ENCODE data around the gene RTL5.

RTL5 gene

GRCh38 chrX:72107841-72108595, 23.7 kb downstream of the RTL5 start:
- DNase-seq: no peak

- DNase-seq: peak; percentile 50
Measured at GRCh38 chrX:72107320-72107719, 24.4 kb downstream of the RTL5 start.

- peak; percentile 90 for DNase-seq
Measured at GRCh38 chrX:72105436-72105835, 26.3 kb downstream of the RTL5 start.

GRCh38 chrX:72102760-72103159, 29.0 kb downstream of the RTL5 start:
- no peak for DNase-seq

GRCh38 chrX:72102126-72102525, 29.6 kb downstream of the RTL5 start:
- peak; percentile 32 for DNase-seq

- DNase-seq: peak; percentile 31
Measured at GRCh38 chrX:72101597-72102037, 30.1 kb downstream of the RTL5 start.

- peak; percentile 87 for DNase-seq
Measured at GRCh38 chrX:72100824-72101351, 30.8 kb downstream of the RTL5 start.

GRCh38 chrX:72100051-72100755, 31.5 kb downstream of the RTL5 start:
- peak; percentile 75 for DNase-seq

- DNase-seq: no peak
Measured at GRCh38 chrX:72097098-72097497, 34.6 kb downstream of the RTL5 start.

GRCh38 chrX:72095370-72095769, 36.3 kb downstream of the RTL5 start:
- no peak for DNase-seq

- DNase-seq: peak; percentile 89
Measured at GRCh38 chrX:72094894-72095293, 36.8 kb downstream of the RTL5 start.

- DNase-seq: no peak
Measured at GRCh38 chrX:72089254-72089653, 42.5 kb downstream of the RTL5 start.

- no peak for DNase-seq
Measured at GRCh38 chrX:72088761-72089160, 43.0 kb downstream of the RTL5 start.

GRCh38 chrX:72086995-72087394, 44.7 kb downstream of the RTL5 start:
- no peak for DNase-seq

GRCh38 chrX:72084114-72084513, 47.6 kb downstream of the RTL5 start:
- DNase-seq: no peak

- DNase-seq: no peak
Measured at GRCh38 chrX:72083291-72083690, 48.4 kb downstream of the RTL5 start.

- DNase-seq: no peak
Measured at GRCh38 chrX:72081605-72082320, 50.0 kb downstream of the RTL5 start.

GRCh38 chrX:72080800-72081199, 50.9 kb downstream of the RTL5 start:
- DNase-seq: no peak

GRCh38 chrX:72080150-72080549, 51.6 kb downstream of the RTL5 start:
- DNase-seq: no peak

GRCh38 chrX:72079607-72080006, 52.1 kb downstream of the RTL5 start:
- no peak for DNase-seq

- no peak for DNase-seq
Measured at GRCh38 chrX:72078411-72078810, 53.3 kb downstream of the RTL5 start.

Data from CD4-positive, alpha-beta T cell treated with Interleukin-17A for 1 hour (primary cell).